A673 (cell line): Measurements from ENCODE around the gene SMAD5.

Source experiments
- EZH2 ChIP-seq: fragments of 200-600 bp; sonication (generic); IDR thresholded peaks from 2 replicates; pipeline ENCODE4 v1.6.1; 2017; ENCODE audit warnings: borderline replicate concordance, low read depth, mild to moderate bottlenecking, mixed read lengths, antibody characterized with exemption, low read length; ENCODE audit not compliant: poor library complexity, severe bottlenecking
- TF ChIP-seq, protein P1 (sequence below): fragments of 300-800, 200-600 bp; sonication (generic); conservative IDR thresholded peaks from 2 replicates; pipeline ENCODE4 v1.5.1; 2017; ENCODE audit warnings: low read depth, mild to moderate bottlenecking, antibody characterized with exemption, low read length, moderate library complexity, mixed read lengths

DNA sequence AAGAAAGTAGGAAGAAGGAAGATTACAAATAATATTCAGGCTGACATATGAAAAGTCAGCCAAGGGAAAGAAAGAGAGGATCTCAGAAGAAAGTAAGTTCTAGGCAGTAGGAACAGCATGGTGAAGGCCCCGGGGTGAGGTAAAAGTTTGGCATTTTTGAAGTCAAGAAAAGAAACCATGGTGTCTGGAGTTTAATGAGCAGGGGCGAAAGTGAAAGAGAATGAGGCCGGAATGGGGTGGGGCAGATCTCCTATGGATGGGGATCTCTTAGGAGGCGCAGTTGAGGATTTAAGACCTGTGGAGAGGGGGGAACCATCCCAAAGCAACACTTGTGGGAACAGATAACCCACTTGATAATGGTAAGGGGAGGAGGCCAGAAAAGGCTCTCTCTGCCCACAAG is 42.3 kb upstream of the SMAD5 start:
- TF ChIP-seq, protein P1, sequence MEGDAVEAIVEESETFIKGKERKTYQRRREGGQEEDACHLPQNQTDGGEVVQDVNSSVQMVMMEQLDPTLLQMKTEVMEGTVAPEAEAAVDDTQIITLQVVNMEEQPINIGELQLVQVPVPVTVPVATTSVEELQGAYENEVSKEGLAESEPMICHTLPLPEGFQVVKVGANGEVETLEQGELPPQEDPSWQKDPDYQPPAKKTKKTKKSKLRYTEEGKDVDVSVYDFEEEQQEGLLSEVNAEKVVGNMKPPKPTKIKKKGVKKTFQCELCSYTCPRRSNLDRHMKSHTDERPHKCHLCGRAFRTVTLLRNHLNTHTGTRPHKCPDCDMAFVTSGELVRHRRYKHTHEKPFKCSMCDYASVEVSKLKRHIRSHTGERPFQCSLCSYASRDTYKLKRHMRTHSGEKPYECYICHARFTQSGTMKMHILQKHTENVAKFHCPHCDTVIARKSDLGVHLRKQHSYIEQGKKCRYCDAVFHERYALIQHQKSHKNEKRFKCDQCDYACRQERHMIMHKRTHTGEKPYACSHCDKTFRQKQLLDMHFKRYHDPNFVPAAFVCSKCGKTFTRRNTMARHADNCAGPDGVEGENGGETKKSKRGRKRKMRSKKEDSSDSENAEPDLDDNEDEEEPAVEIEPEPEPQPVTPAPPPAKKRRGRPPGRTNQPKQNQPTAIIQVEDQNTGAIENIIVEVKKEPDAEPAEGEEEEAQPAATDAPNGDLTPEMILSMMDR = no peak
- TF ChIP-seq EZH2 = no peak
